Fibroblast of the aortic adventitia (primary cell): Measurements from ENCODE around the gene HOXB4. TPM values are rescaled to one million over a fixed set of nuclear protein-coding genes. Genes with fewer than 3 reads are reported as not detected.
A peak's percentile ranks its signal among the peaks of the same experiment; 100 is the strongest.

Experiments
- DNase-seq: peaks from one replicate; pipeline ENCODE4 v3.0.0-alpha.2; 2010; ENCODE audit warnings: low read depth
- H3K4me3 ChIP-seq: 2 replicates; pipeline ENCODE4 v1.5.1; 2011; ENCODE audit warnings: low read depth, mild to moderate bottlenecking, control low read depth, low read length, moderate library complexity
- total RNA-seq: library from RNA; depleted of rRNA; stranded (reverse); fragments of >200 nt; gene quantifications from 2 replicates; pipeline ENCODE4 v1.2.3, GENCODE V29; 2012; ENCODE audit warnings: low replicate concordance
- TF ChIP-seq, protein P1 (sequence below): IDR thresholded peaks from 2 replicates; pipeline ENCODE4 v1.5.1; 2011; ENCODE audit warnings: mild to moderate bottlenecking, low read length, control low read depth, inconsistent platforms; ENCODE audit not compliant: insufficient read depth

Gene HOXB4
- total RNA-seq, 1 donor = 3.8 TPM

DNA sequence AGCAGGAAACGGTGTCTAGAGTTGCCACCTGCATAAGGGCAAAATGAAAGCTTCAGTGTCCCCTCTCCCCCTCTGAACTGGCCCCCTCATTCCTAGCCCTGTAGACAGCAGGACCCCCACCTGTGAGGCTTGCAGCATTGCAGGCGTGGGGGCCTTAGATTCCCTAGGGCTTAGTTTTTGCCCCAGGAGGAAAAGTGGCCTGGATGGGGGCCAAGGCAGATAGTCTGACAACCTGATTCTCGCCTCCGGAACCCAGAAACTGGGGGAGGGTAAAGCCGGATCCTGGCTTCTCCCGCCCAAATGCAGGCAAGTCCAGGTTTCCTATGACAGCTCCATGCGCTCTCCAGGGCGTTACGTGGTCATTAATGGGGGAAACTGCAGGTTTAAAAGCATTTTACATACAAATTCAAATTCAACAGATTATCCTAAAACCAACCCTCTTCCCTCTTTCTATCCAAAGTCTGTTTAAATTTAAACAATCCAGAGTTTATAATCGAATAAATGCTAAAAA, 27.3 kb upstream of the HOXB4 start:
- no peak overlapping the region for H3K4me3 ChIP-seq
- TF ChIP-seq, protein P1, sequence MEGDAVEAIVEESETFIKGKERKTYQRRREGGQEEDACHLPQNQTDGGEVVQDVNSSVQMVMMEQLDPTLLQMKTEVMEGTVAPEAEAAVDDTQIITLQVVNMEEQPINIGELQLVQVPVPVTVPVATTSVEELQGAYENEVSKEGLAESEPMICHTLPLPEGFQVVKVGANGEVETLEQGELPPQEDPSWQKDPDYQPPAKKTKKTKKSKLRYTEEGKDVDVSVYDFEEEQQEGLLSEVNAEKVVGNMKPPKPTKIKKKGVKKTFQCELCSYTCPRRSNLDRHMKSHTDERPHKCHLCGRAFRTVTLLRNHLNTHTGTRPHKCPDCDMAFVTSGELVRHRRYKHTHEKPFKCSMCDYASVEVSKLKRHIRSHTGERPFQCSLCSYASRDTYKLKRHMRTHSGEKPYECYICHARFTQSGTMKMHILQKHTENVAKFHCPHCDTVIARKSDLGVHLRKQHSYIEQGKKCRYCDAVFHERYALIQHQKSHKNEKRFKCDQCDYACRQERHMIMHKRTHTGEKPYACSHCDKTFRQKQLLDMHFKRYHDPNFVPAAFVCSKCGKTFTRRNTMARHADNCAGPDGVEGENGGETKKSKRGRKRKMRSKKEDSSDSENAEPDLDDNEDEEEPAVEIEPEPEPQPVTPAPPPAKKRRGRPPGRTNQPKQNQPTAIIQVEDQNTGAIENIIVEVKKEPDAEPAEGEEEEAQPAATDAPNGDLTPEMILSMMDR = no peak
- no peak for DNase-seq

- DNase-seq = no peak
- TF ChIP-seq, protein P1 = no peak
- H3K4me3 ChIP-seq = peak within 1 kb of the TSS; percentile 58
These were observed 26.7 kb upstream of the HOXB4 start, which contains the start of gene HOXB6 for GRCh38 chr17:48604770-48605329. TSS of gene HOXB6 (minus strand) at chr17:48604986. CDS start at chr17:48598150, 6,836 bp downstream.

- DNase-seq = no peak
- peak overlapping the region; percentile 58 for H3K4me3 ChIP-seq
- TF ChIP-seq, protein P1 = no peak
These were observed 26.0 kb upstream of the HOXB4 start for GRCh38 chr17:48603959-48604769.

DNA sequence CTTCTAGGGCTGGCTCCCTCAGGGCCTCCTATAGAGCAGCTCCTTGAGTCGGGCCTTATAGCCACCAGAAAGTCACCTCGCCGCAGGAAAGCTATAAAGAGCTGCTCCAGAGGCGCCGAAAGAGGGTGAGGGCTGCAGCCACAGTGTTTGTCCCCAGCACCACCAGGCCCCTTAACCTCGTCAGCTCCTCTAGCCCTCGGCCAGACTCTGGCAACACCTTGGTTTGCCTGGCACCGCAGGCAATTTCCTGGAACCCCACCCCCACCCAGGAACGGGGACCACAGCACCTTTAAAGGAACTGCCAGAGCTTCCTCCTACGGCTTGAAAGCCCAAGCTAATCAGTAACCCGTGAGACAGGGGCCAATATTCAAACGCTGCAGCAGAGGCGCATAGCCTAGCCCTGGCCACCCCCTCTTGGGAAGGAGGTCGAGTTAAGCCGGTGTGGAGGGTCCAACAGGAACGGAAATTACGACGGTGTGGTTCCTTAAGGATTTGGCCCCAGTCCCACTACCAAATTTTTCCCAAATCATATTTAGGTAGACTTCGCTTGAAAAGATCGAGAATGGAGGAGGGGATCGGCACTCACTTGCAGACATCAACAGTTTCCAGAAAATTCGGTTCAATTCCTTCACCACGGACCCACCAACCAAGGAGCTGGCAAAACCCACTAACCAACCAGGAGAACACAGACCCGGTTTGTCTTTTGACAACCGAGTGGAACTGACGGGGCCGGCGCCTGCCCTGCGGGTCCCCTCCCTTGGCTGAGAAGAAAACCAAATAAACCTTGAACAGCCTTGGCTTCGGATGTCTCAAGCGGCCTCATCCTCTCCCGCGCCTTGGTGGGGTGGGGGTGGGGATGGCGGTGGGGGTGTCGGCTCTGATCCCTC, 23.6 kb upstream of the HOXB4 start:
- DNase-seq = no peak
- no peak overlapping the region for H3K4me3 ChIP-seq

GRCh38 chr17:48601207-48601538, 23.0 kb upstream of the HOXB4 start:
- DNase-seq = no peak
- no peak overlapping the region for H3K4me3 ChIP-seq

More for the DNA sequence above, 23.6 kb upstream of the HOXB4 start:
- TF ChIP-seq, protein P1 = no peak

More at GRCh38 chr17:48601207-48601538, 23.0 kb upstream of the HOXB4 start:
- TF ChIP-seq, protein P1 = no peak
